HEK293 (cell line): ENCODE measurements around the gene SUSD6.

ENCODE experiments used
- ZNF133 ChIP-seq: fragments of 450-650 bp; formaldehyde crosslinking; IDR thresholded peaks from 2 replicates; pipeline ENCODE4 v1.5.1; 2016; ENCODE audit warnings: missing biosample characterization, missing genetic modification characterization
- ZNF223 ChIP-seq: fragments of 450-650 bp; formaldehyde crosslinking; IDR thresholded peaks from 2 replicates; pipeline ENCODE4 v1.5.1; 2016; ENCODE audit warnings: missing biosample characterization, missing genetic modification characterization
- ZNF23 ChIP-seq: fragments of 450-650 bp; formaldehyde crosslinking; IDR thresholded peaks from 2 replicates; pipeline ENCODE4 v1.5.1; 2016; ENCODE audit warnings: missing biosample characterization, missing genetic modification characterization, borderline replicate concordance
- ZNF239 ChIP-seq: fragments of 450-650 bp; formaldehyde crosslinking; IDR thresholded peaks from 2 replicates; pipeline ENCODE4 v1.5.1; 2016; ENCODE audit warnings: missing biosample characterization, missing genetic modification characterization
- ZNF324 ChIP-seq: fragments of 450-650 bp; formaldehyde crosslinking; IDR thresholded peaks from 2 replicates; pipeline ENCODE4 v1.5.1; 2016; ENCODE audit warnings: missing biosample characterization, missing genetic modification characterization
- ZNF335 ChIP-seq: fragments of 450-650 bp; formaldehyde crosslinking; conservative IDR thresholded peaks from 2 replicates; pipeline ENCODE4 v1.5.1; 2016; ENCODE audit warnings: missing biosample characterization, missing genetic modification characterization
- ZNF501 ChIP-seq: fragments of 450-650 bp; formaldehyde crosslinking; IDR thresholded peaks from 2 replicates; pipeline ENCODE4 v1.5.1; 2016; ENCODE audit warnings: missing biosample characterization, missing genetic modification characterization
- ZNF585B ChIP-seq: fragments of 450-650 bp; formaldehyde crosslinking; IDR thresholded peaks from 2 replicates; pipeline ENCODE4 v1.5.1; 2016; ENCODE audit warnings: missing biosample characterization, missing genetic modification characterization
- ZNF777 ChIP-seq: fragments of 450-650 bp; formaldehyde crosslinking; IDR thresholded peaks from 2 replicates; pipeline ENCODE4 v1.5.1; 2017; ENCODE audit warnings: missing biosample characterization, missing genetic modification characterization, borderline replicate concordance
- TF ChIP-seq, protein P1 (sequence below): fragments of 450-650 bp; formaldehyde crosslinking; conservative IDR thresholded peaks from 2 replicates; pipeline ENCODE4 v1.5.1; 2016; ENCODE audit warnings: low read depth, missing biosample characterization, missing genetic modification characterization
- TF ChIP-seq, protein P2 (sequence below): fragments of 450-650 bp; formaldehyde crosslinking; IDR thresholded peaks from 2 replicates; pipeline ENCODE4 v1.5.1; 2016; ENCODE audit warnings: missing biosample characterization, missing genetic modification characterization
- TF ChIP-seq, protein P3 (sequence below): sonication (generic); formaldehyde crosslinking; IDR thresholded peaks from 2 replicates; pipeline ENCODE4 v1.8.1; 2022; ENCODE audit warnings: mild to moderate bottlenecking, moderate library complexity, missing genetic modification reagents
- TF ChIP-seq, protein P4 (sequence below): fragments of 450-650 bp; formaldehyde crosslinking; IDR thresholded peaks from 2 replicates; pipeline ENCODE4 v1.5.1; 2016; ENCODE audit warnings: missing biosample characterization, missing genetic modification characterization

DNA sequence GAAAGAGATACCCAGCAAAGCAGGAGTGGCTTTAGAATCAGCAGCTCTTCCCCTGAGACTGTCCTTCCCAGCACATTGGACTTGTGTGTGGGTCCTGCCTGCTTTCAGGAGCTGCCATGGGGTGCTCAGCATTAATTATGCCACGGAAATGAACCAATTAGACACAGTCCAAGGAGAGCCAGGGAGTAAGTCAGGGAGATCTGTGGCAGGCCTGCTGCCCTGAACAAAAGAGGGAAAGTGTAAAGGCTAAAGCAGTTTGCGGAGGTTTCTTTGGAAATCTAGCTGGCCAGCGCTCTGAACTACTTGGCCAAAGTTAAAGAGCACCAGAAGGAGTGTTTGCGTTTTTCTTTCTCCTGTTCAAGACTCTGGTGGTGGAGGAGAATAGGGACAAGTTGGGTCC, 89.9 kb downstream of the SUSD6 start:
- TF ChIP-seq ZNF223, result no peak
- TF ChIP-seq, protein P1, sequence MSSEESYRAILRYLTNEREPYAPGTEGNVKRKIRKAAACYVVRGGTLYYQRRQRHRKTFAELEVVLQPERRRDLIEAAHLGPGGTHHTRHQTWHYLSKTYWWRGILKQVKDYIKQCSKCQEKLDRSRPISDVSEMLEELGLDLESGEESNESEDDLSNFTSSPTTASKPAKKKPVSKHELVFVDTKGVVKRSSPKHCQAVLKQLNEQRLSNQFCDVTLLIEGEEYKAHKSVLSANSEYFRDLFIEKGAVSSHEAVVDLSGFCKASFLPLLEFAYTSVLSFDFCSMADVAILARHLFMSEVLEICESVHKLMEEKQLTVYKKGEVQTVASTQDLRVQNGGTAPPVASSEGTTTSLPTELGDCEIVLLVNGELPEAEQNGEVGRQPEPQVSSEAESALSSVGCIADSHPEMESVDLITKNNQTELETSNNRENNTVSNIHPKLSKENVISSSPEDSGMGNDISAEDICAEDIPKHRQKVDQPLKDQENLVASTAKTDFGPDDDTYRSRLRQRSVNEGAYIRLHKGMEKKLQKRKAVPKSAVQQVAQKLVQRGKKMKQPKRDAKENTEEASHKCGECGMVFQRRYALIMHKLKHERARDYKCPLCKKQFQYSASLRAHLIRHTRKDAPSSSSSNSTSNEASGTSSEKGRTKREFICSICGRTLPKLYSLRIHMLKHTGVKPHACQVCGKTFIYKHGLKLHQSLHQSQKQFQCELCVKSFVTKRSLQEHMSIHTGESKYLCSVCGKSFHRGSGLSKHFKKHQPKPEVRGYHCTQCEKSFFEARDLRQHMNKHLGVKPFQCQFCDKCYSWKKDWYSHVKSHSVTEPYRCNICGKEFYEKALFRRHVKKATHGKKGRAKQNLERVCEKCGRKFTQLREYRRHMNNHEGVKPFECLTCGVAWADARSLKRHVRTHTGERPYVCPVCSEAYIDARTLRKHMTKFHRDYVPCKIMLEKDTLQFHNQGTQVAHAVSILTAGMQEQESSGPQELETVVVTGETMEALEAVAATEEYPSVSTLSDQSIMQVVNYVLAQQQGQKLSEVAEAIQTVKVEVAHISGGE, result no peak
- no peak for TF ChIP-seq ZNF239 (tag by site-specific recombination)
- TF ChIP-seq, protein P2, sequence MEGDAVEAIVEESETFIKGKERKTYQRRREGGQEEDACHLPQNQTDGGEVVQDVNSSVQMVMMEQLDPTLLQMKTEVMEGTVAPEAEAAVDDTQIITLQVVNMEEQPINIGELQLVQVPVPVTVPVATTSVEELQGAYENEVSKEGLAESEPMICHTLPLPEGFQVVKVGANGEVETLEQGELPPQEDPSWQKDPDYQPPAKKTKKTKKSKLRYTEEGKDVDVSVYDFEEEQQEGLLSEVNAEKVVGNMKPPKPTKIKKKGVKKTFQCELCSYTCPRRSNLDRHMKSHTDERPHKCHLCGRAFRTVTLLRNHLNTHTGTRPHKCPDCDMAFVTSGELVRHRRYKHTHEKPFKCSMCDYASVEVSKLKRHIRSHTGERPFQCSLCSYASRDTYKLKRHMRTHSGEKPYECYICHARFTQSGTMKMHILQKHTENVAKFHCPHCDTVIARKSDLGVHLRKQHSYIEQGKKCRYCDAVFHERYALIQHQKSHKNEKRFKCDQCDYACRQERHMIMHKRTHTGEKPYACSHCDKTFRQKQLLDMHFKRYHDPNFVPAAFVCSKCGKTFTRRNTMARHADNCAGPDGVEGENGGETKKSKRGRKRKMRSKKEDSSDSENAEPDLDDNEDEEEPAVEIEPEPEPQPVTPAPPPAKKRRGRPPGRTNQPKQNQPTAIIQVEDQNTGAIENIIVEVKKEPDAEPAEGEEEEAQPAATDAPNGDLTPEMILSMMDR (tag by site-specific recombination), result no peak
- TF ChIP-seq, protein P3, sequence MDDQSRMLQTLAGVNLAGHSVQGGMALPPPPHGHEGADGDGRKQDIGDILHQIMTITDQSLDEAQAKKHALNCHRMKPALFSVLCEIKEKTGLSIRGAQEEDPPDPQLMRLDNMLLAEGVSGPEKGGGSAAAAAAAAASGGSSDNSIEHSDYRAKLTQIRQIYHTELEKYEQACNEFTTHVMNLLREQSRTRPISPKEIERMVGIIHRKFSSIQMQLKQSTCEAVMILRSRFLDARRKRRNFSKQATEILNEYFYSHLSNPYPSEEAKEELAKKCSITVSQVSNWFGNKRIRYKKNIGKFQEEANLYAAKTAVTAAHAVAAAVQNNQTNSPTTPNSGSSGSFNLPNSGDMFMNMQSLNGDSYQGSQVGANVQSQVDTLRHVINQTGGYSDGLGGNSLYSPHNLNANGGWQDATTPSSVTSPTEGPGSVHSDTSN, result no peak
- no peak for TF ChIP-seq ZNF501 (tag by site-specific recombination)
- TF ChIP-seq ZNF324 (tag by site-specific recombination), result no peak
- TF ChIP-seq, protein P4, sequence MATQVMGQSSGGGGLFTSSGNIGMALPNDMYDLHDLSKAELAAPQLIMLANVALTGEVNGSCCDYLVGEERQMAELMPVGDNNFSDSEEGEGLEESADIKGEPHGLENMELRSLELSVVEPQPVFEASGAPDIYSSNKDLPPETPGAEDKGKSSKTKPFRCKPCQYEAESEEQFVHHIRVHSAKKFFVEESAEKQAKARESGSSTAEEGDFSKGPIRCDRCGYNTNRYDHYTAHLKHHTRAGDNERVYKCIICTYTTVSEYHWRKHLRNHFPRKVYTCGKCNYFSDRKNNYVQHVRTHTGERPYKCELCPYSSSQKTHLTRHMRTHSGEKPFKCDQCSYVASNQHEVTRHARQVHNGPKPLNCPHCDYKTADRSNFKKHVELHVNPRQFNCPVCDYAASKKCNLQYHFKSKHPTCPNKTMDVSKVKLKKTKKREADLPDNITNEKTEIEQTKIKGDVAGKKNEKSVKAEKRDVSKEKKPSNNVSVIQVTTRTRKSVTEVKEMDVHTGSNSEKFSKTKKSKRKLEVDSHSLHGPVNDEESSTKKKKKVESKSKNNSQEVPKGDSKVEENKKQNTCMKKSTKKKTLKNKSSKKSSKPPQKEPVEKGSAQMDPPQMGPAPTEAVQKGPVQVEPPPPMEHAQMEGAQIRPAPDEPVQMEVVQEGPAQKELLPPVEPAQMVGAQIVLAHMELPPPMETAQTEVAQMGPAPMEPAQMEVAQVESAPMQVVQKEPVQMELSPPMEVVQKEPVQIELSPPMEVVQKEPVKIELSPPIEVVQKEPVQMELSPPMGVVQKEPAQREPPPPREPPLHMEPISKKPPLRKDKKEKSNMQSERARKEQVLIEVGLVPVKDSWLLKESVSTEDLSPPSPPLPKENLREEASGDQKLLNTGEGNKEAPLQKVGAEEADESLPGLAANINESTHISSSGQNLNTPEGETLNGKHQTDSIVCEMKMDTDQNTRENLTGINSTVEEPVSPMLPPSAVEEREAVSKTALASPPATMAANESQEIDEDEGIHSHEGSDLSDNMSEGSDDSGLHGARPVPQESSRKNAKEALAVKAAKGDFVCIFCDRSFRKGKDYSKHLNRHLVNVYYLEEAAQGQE (tag by site-specific recombination), result no peak
- TF ChIP-seq ZNF335 (tag by site-specific recombination), result no peak
- no peak for TF ChIP-seq ZNF23 (tag by site-specific recombination)
- no peak for TF ChIP-seq ZNF585B
- no peak for TF ChIP-seq ZNF777 (tag by site-specific recombination)
- no peak for TF ChIP-seq ZNF133 (tag by site-specific recombination)
